ENCODE data around the gene RD3L.

GRCh38 chr14:103925316-103925715, 17.0 kb downstream of the RD3L start:
- TF ChIP-seq CTCF (IDR thresholded peaks at IDR 0.05) (no peak), POLR2A (IDR thresholded peaks at IDR 0.05) (no peak)

All from testis (tissue), 2 donors.